Endothelial cell (in vitro differentiated cells): ENCODE measurements around the gene ITLN2. TPM values are rescaled to one million over a fixed set of nuclear protein-coding genes. Genes with fewer than 3 reads are reported as not detected.

Source experiments
- DNase-seq: peaks from one replicate; pipeline ENCODE4 v3.0.0; 2021; ENCODE audit warnings: low spot score
- H3K27ac Mint-ChIP-seq: one replicate; pipeline ENCODE4 v1.8.0; 2021; ENCODE audit warnings: mixed read lengths, inconsistent platforms; ENCODE audit not compliant: unreplicated experiment
- H3K27me3 Mint-ChIP-seq: one replicate; pipeline ENCODE4 v1.8.0; 2021; ENCODE audit warnings: mild to moderate bottlenecking, moderate library complexity, mixed read lengths, inconsistent platforms; ENCODE audit not compliant: unreplicated experiment
- H3K36me3 Mint-ChIP-seq: one replicate; pipeline ENCODE4 v1.8.0; 2021; ENCODE audit warnings: mild to moderate bottlenecking, low read depth, mixed read lengths, inconsistent platforms; ENCODE audit not compliant: unreplicated experiment
- H3K4me1 Mint-ChIP-seq: one replicate; pipeline ENCODE4 v1.8.0; 2021; ENCODE audit warnings: mild to moderate bottlenecking, mixed read lengths, inconsistent platforms; ENCODE audit not compliant: unreplicated experiment
- H3K4me3 Mint-ChIP-seq: one replicate; pipeline ENCODE4 v1.8.0; 2021; ENCODE audit warnings: mild to moderate bottlenecking, mixed read lengths, inconsistent platforms; ENCODE audit not compliant: unreplicated experiment
- H3K9me3 Mint-ChIP-seq: one replicate; pipeline ENCODE4 v1.8.0; 2021; ENCODE audit warnings: mixed read lengths, inconsistent platforms; ENCODE audit not compliant: unreplicated experiment
- CTCF ChIP-seq: fragments of 200-600 bp; sonication (generic); IDR thresholded peaks from one replicate; pipeline ENCODE4 v1.5.0; 2021; ENCODE audit warnings: antibody characterized with exemption; ENCODE audit not compliant: unreplicated experiment
- total RNA-seq: library from RNA; stranded (reverse); fragmentation: NEBNext Ultra II Directional; extraction: Animal tissue kit (Norgen Biotek cat#: 25700); gene quantifications from one replicate; pipeline ENCODE4 v1.2.1, GENCODE V29; 2021; ENCODE audit not compliant: unreplicated experiment

Gene ITLN2
- total RNA-seq, 1 donor from 2014 or later: 118 TPM

- Mint-ChIP-seq H3K4me1 (peaks cover 53% of the 10 kb centered on the region), H3K4me3 (no peak overlapping the region), H3K27me3 (peaks cover 1% of the 10 kb centered on the region), H3K9me3 (no peaks in the 10 kb centered on the region), H3K36me3 (peaks cover 4% of the 10 kb centered on the region), H3K27ac (peak overlapping the region; percentile 95)
- DNase-seq: no peak
- TF ChIP-seq CTCF: no peak
These were observed 2.4 kb upstream of the ITLN2 start for GRCh38 chr1:160956966-160957365.

GRCh38 chr1:160953030-160953429 is 1.6 kb downstream of the ITLN2 start:
- H3K4me3 Mint-ChIP-seq: no peak overlapping the region
- H3K4me1 Mint-ChIP-seq: peaks cover 81% of the 10 kb centered on the region
- no peak for TF ChIP-seq CTCF
- H3K27me3 Mint-ChIP-seq: peaks cover 1% of the 10 kb centered on the region
- no peaks in the 10 kb centered on the region for H3K9me3 Mint-ChIP-seq
- DNase-seq: no peak
- H3K27ac Mint-ChIP-seq: peak overlapping the region; percentile 61
- H3K36me3 Mint-ChIP-seq: peaks cover 13% of the 10 kb centered on the region

DNA sequence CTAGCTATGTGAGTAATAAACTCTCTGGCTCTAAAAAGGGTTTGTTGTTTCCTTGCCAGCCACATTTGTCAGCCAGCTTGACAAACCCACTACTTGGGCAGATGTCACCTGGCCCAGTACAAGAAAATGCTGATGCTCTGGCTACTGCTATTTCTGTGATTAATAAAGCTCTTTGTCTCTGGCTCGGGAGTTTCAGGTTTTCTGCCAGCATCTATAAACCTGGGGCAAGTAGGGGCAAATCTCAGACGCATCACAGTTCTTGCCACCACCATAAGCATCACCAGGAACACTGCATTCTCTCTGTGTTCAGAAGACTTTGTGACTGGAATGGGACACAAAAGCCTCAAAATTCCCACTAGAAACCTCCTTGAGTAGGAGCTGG is 2.5 kb downstream of the ITLN2 start:
- Mint-ChIP-seq H3K27ac (peak overlapping the region; percentile 75), H3K9me3 (no peaks in the 10 kb centered on the region), H3K4me1 (peaks cover 82% of the 10 kb centered on the region), H3K36me3 (peaks cover 17% of the 10 kb centered on the region), H3K4me3 (peak overlapping the region; percentile 40), H3K27me3 (peaks cover 1% of the 10 kb centered on the region)
- TF ChIP-seq CTCF: no peak
- no peak for DNase-seq

- peak; percentile 58 for TF ChIP-seq CTCF
- Mint-ChIP-seq H3K27ac (peak overlapping the region; percentile 75), H3K27me3 (peaks cover under 1% of the 10 kb centered on the region), H3K4me3 (peak overlapping the region; percentile 72), H3K36me3 (peaks cover 20% of the 10 kb centered on the region), H3K9me3 (no peaks in the 10 kb centered on the region), H3K4me1 (peaks cover 82% of the 10 kb centered on the region)
- DNase-seq: peak; percentile 71
These were observed 3.0 kb downstream of the ITLN2 start for GRCh38 chr1:160951443-160952128.

- H3K4me3 Mint-ChIP-seq: peak overlapping the region; percentile 82
- H3K27ac Mint-ChIP-seq: peak overlapping the region; percentile 84
- peaks cover 84% of the 10 kb centered on the region for H3K4me1 Mint-ChIP-seq
These were observed 4.0 kb downstream of the ITLN2 start for GRCh38 chr1:160950657-160951056.

More at GRCh38 chr1:160950657-160951056, 4.0 kb downstream of the ITLN2 start:
- Mint-ChIP-seq H3K27me3 (no peaks in the 10 kb centered on the region), H3K36me3 (peaks cover 21% of the 10 kb centered on the region), H3K9me3 (no peaks in the 10 kb centered on the region)
- no peak for TF ChIP-seq CTCF
- no peak for DNase-seq
